KMS-11 (cell line): ENCODE data around the gene FMO5.

Experiments used
- H2AFZ ChIP-seq: fragments of 200-600 bp; sonication (generic); 2 replicates; pipeline ENCODE4 v1.6.1; 2016; ENCODE audit warnings: antibody characterized with exemption, mixed run types, low read depth
- H3K27ac ChIP-seq: fragments of 200-600 bp; sonication (generic); 2 replicates; pipeline ENCODE4 v1.6.1; 2016; ENCODE audit warnings: mild to moderate bottlenecking, mixed run types
- H3K27me3 ChIP-seq: fragments of 200-600 bp; sonication (generic); 2 replicates; pipeline ENCODE4 v1.6.1; 2017; ENCODE audit warnings: mild to moderate bottlenecking, low read depth, mixed run types, moderate library complexity; ENCODE audit not compliant: insufficient read depth
- H3K36me3 ChIP-seq: fragments of 200-600 bp; sonication (generic); 2 replicates; pipeline ENCODE4 v1.6.1; 2017; ENCODE audit warnings: mild to moderate bottlenecking, mixed run types; ENCODE audit not compliant: insufficient read depth
- H3K4me1 ChIP-seq: fragments of 200-600 bp; sonication (generic); 2 replicates; pipeline ENCODE4 v1.6.1; 2016; ENCODE audit warnings: mild to moderate bottlenecking, low read depth, mixed run types; ENCODE audit not compliant: poor library complexity, severe bottlenecking
- H3K4me2 ChIP-seq: fragments of 200-600 bp; sonication (generic); 2 replicates; pipeline ENCODE4 v1.7.0; 2016; ENCODE audit warnings: mild to moderate bottlenecking, mixed run types
- H3K4me3 ChIP-seq: fragments of 200-600 bp; sonication (generic); IDR thresholded peaks from 2 replicates; pipeline ENCODE4 v1.6.1; 2017; ENCODE audit warnings: low read depth, low read length, mixed read lengths; ENCODE audit not compliant: insufficient read depth
- H3K79me2 ChIP-seq: fragments of 200-600 bp; sonication (generic); 2 replicates; pipeline ENCODE4 v1.6.1; 2016; ENCODE audit warnings: low read depth, mixed run types; ENCODE audit not compliant: insufficient read depth
- H3K9ac ChIP-seq: fragments of 200-600 bp; sonication (generic); 2 replicates; pipeline ENCODE4 v1.6.1; 2016; ENCODE audit warnings: mild to moderate bottlenecking, mixed run types
- H4K20me1 ChIP-seq: fragments of 200-600 bp; sonication (generic); 2 replicates; pipeline ENCODE4 v1.6.1; 2016; ENCODE audit warnings: mild to moderate bottlenecking, mixed run types; ENCODE audit not compliant: insufficient read depth
- CTCF ChIP-seq: fragments of 200-600 bp; sonication (generic); conservative IDR thresholded peaks from 2 replicates; pipeline ENCODE4 v1.6.1; 2017; ENCODE audit warnings: low read depth, mild to moderate bottlenecking, antibody characterized with exemption, low read length, moderate library complexity, mixed read lengths

Gene FMO5

DNA sequence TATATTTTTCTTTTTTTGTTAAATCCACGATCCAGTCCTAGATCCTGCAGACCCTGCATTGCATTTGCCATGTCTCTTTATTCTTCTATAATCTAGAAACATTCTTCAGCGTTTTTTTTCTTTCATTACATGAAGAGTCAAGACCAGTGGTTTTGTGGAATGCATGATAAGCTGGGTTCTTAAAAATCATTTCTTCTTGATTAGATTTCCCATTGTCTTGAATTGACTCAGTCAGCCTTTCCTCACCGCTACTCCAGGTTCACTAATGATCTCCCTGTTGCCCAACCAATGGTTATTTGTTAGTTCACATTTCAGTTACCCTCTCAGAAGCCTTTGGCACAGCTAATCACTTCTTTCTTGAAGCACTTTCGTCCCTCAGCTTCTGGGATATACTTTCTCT is 42.6 kb upstream of the FMO5 start:
- TF ChIP-seq CTCF: no peak
- Histone ChIP-seq H3K4me1 (no peaks in the 10 kb centered on the region), H3K9ac (no peak overlapping the region), H4K20me1 (no peaks in the 10 kb centered on the region), H3K4me2 (no peak overlapping the region), H3K36me3 (peaks cover 6% of the 10 kb centered on the region; the same call in 1 of the 2 replicates), H3K4me3 (no peak overlapping the region), H3K27ac (no peak overlapping the region), H3K79me2 (no peaks in the 10 kb centered on the region), H3K27me3 (no peaks in the 10 kb centered on the region), H2AFZ (no peak overlapping the region)

DNA sequence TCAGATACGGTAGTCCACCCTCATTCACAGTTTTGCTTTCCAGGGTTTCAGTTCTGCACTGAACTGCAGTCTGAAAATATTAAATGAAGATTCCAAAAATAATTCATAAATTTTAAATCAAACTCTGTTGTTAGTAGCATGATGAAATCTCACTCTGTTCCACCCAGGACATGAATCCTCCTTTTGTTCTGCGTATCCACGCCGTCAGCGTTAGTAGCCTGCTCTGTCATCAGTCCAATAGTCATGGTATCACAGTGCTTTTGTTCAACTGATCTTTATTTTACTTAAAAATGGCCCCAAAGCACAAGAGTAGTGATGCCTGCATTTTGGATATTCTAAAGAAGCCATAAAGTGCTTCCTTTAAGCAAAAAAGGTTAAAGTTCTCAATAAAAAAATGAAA is 41.2 kb upstream of the FMO5 start:
- Histone ChIP-seq H3K4me1 (no peaks in the 10 kb centered on the region), H2AFZ (no peak overlapping the region), H3K79me2 (no peaks in the 10 kb centered on the region), H3K27ac (no peak overlapping the region), H3K27me3 (no peaks in the 10 kb centered on the region), H3K36me3 (peaks cover 6% of the 10 kb centered on the region; the same call in 1 of the 2 replicates), H4K20me1 (no peaks in the 10 kb centered on the region), H3K4me3 (peak overlapping the region; percentile 54), H3K4me2 (no peak overlapping the region), H3K9ac (no peak overlapping the region)
- TF ChIP-seq CTCF: no peak

DNA sequence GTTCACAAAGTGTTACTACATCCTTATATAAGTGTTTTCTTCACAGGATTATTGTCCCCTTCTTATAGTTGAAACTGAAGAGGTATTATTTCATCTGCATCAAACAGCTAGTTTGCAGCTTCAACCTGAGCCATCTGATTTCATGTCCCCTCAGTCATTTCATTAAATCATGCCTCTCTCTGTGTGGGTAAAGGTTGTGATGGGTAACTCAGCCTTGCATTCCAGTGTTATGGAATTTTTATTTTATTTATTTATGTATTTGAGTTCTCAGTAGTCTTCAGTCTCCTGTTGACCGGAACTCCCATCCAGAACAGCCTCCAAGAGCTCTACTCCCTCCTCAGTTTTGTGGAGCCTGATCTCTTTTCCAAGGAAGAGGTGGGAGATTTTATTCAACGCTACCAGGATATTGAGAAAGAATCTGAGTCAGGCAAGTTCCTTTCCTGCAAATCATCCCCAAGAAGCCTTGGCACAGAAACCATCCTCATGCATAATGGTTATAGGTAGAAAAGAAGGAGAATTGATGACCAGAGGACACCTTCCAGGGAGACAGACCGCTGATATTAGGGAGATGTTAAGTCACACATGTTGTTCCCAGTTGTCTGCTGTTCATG is 39.1 kb upstream of the FMO5 start:
- peaks cover 23% of the 10 kb centered on the region; the same call in 1 of the 2 replicates for H3K36me3 ChIP-seq
- TF ChIP-seq CTCF: no peak
- H3K4me1 ChIP-seq: peaks cover 3% of the 10 kb centered on the region
- no peak overlapping the region for H3K4me2 ChIP-seq
- H3K4me3 ChIP-seq: no peak overlapping the region
- no peaks in the 10 kb centered on the region for H4K20me1 ChIP-seq
- H3K27ac ChIP-seq: no peak overlapping the region
- no peaks in the 10 kb centered on the region for H3K79me2 ChIP-seq
- H3K27me3 ChIP-seq: no peaks in the 10 kb centered on the region
- no peak overlapping the region for H3K9ac ChIP-seq
- H2AFZ ChIP-seq: no peak overlapping the region

- H3K4me1 ChIP-seq: peaks cover 25% of the 10 kb centered on the region
- no peaks in the 10 kb centered on the region for H4K20me1 ChIP-seq
- H3K27ac ChIP-seq: no peak overlapping the region
- H3K4me2 ChIP-seq: no peak overlapping the region
- H3K79me2 ChIP-seq: peaks cover 8% of the 10 kb centered on the region; the same call in 1 of the 2 replicates
- no peaks in the 10 kb centered on the region for H3K27me3 ChIP-seq
- peaks cover 30% of the 10 kb centered on the region; the same call in 1 of the 2 replicates for H3K36me3 ChIP-seq
- no peak overlapping the region for H2AFZ ChIP-seq
- H3K9ac ChIP-seq: no peak overlapping the region
- no peak for TF ChIP-seq CTCF
- no peak overlapping the region for H3K4me3 ChIP-seq
These were observed 35.8 kb upstream of the FMO5 start for GRCh38 chr1:147260956-147261355.
